Spleen (tissue), 11 donors: ENCODE results near the gene PTTG1IP2. TPM values are rescaled to one million over a fixed set of nuclear protein-coding genes. Genes with fewer than 3 reads are reported as not detected.
A peak's percentile ranks its signal among the peaks of the same experiment; 100 is the strongest.
"Not testable (repeated sequence)": the region's sequence is repeated elsewhere in the genome, so short reads cannot be mapped to it uniquely, and the experiment has no call there.

Experiments
- DNase-seq: peaks from one replicate; pipeline ENCODE4 v3.0.0-alpha.2; 2020
- H3K27ac ChIP-seq, 8 donors: fragments of 200-600 bp; sonication (generic) in 7 of 8; 1 replicate in 4 of 8; 2 replicates in 4 of 8; pipeline versions ENCODE4 v1.5.0 to v1.8.0; 2016 to 2021; ENCODE audit warnings: inconsistent platforms in 4 of 8, mild to moderate bottlenecking in 4 of 8, moderate library complexity in 1 of 8
- H3K27me3 ChIP-seq, 7 donors: fragments of 200-600 bp; sonication (generic) in 6 of 7; replicated peaks in 1 of 7; 1 replicate in 4 of 7; 2 replicates in 3 of 7; pipeline versions ENCODE4 v1.5.0 to v1.8.0; 2016 to 2021; ENCODE audit warnings: inconsistent platforms in 3 of 7, mild to moderate bottlenecking in 1 of 7
- H3K36me3 ChIP-seq, 6 donors: fragments of 200-600 bp; sonication (generic) in 5 of 6; 1 replicate in 4 of 6; 2 replicates in 2 of 6; pipeline versions ENCODE4 v1.5.0 to v1.8.0; 2016 to 2021; ENCODE audit warnings: inconsistent platforms in 2 of 6
- H3K4me1 ChIP-seq, 6 donors: fragments of 200-600 bp; sonication (generic) in 5 of 6; 1 replicate in 3 of 6; 2 replicates in 3 of 6; pipeline versions ENCODE4 v1.5.0 to v1.8.0; 2016 to 2021; ENCODE audit warnings: inconsistent platforms in 3 of 6
- H3K4me3 ChIP-seq, 8 donors: fragments of 200-600 bp; sonication (generic) in 7 of 8; 1 replicate in 4 of 8; 2 replicates in 4 of 8; pipeline versions ENCODE4 v1.5.0 to v1.8.0; 2016 to 2021; ENCODE audit warnings: inconsistent platforms in 4 of 8, mild to moderate bottlenecking in 4 of 8, moderate library complexity in 2 of 8
- H3K9me3 ChIP-seq, 8 donors: fragments of 200-600 bp; sonication (generic) in 7 of 8; 1 replicate in 4 of 8; 2 replicates in 4 of 8; pipeline versions ENCODE4 v1.5.0 to v1.8.0; 2016 to 2021; ENCODE audit warnings: inconsistent platforms in 4 of 8
- CTCF ChIP-seq, 11 experiments: fragments of 200-600 bp in 7 of 11; fragments of 450-650 bp in 4 of 11; sonication (generic) in 4 of 11; IDR thresholded peaks in 8 of 11; conservative IDR thresholded peaks in 3 of 11; 1 replicate in 7 of 11; 2 replicates in 4 of 11; pipeline versions ENCODE4 v1.4.0 to v1.8.0; 2016 to 2021; ENCODE audit warnings: antibody characterized with exemption in 11 of 11, inconsistent platforms in 4 of 11, mild to moderate bottlenecking in 1 of 11
- POLR2A ChIP-seq, 3 donors: fragments of 450-650 bp; IDR thresholded peaks; one replicate each; pipeline ENCODE4 v1.5.1; 2017; ENCODE audit warnings: antibody characterized with exemption in 3 of 3, mild to moderate bottlenecking in 1 of 3
- POLR2AphosphoS5 ChIP-seq, 3 donors: sonication (generic); formaldehyde crosslinking; IDR thresholded peaks; one replicate each; pipeline ENCODE4 v1.5.1; 2017; ENCODE audit warnings: antibody characterized with exemption in 3 of 3
- WGBS, 5 donors: extraction: QIAGEN DNeasy Blood & Tissue Kit in 3 of 5; methylation state at CpG; one replicate each; pipeline versions ENCODE4 v1.1.5 to v1.1.7; 2013 to 2018; 5-methylcytosine and 5-hydroxymethylcytosine counted together
- intact Hi-C: fragments of 100-400 bp; cut with DNase I; formaldehyde crosslinking; loops from one replicate; pipeline ENCODE4 v1.15.0; 2023; ENCODE audit warnings: low total_unique reads
- polyA plus RNA-seq, 3 donors: library from polyadenylated mRNA; stranded (reverse); fragments of 200-250 nt; gene quantifications; one replicate each; pipeline ENCODE4 v1.2.1, GENCODE V29; 2013
- total RNA-seq, 7 donors: library from RNA; depleted of rRNA in 3 of 7; stranded (reverse); fragments of >200 nt in 3 of 7; fragmentation: NEBNext Ultra II Directional in 4 of 7; extraction: Animal tissue kit (Norgen Biotek cat#: 25700) in 4 of 7; gene quantifications; one replicate each; pipeline versions ENCODE4 v1.1.0 to v1.2.1, GENCODE V29; 2016 to 2021
- donor health status: healthy with polysubstance abuse.
- donor health status: DM: no; HTN: no; CAD: no; lungs with moderate emphysema.
- donor health status: DM: no; HTN: no; CAD: no.
- donor health status: Bipolar disorder and iron deficiency.
- donor health status: healthy.
- donor health status: DM: no; HTN: no; CAD: no.
- donor health status: DM: yes; HTN: yes; CAD: no.

Gene PTTG1IP2
- total and polyA plus RNA-seq, 10 donors, result not detected

GRCh38 chr7:90455163-90456030 is 14.0 kb upstream of the PTTG1IP2 start:
- H3K27me3 ChIP-seq, result peaks cover 0 to 6% (median 0%) of the 10 kb centered on the region in 7 donors
- no peak overlapping the region for H3K27ac ChIP-seq
- H3K9me3 ChIP-seq, result no peaks in the 10 kb centered on the region
- intact Hi-C loops, result loop anchor here (10.0 kb wide), 1 partner anchor 169 kb away; no protein-coding TSS in a partner anchor
- DNase-seq, result no peak
- WGBS, 5 donors, result 29 to 39% (median 35%) methylated on average over 6 of the region's 6 CpGs
- peak overlapping the region in 1 of 8 donors; percentile 11 for H3K4me3 ChIP-seq
- TF ChIP-seq POLR2AphosphoS5 (IDR thresholded peaks at IDR 0.05) (no peak), CTCF (IDR thresholded peaks at IDR 0.05 in 8 of 11, conservative IDR thresholded peaks at IDR 0.05 in 3 of 11) (peak; percentile 23 to 71 (median 59))
- H3K36me3 ChIP-seq, result no peaks in the 10 kb centered on the region
- peaks cover 0 to 11% (median 8%) of the 10 kb centered on the region in 6 donors for H3K4me1 ChIP-seq

DNA sequence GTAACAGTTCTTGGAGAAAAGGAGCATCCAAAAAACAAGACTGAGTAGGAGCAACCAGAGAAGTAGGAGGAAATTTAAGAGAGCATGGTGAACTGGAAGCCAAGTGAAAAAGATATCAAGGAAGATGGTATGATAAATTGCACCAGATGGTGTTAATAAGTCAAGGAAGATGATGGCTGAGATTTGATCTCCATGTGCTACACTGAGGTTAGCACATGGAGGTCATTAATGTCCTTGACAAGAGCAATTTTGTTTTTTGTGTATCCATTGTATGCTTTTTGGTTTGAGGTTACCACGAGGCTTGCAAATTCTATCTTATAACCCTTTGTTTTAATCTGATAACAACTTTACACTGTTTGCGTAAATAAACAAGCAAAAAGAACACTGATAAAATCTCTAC is 11.3 kb upstream of the PTTG1IP2 start:
- Histone ChIP-seq H3K4me1 (peaks cover 0 to 14% (median 10%) of the 10 kb centered on the region in 6 donors), H3K27ac (no peak overlapping the region), H3K36me3 (no peaks in the 10 kb centered on the region), H3K9me3 (no peaks in the 10 kb centered on the region), H3K4me3 (no peak overlapping the region), H3K27me3 (peaks cover 0 to 6% (median 0%) of the 10 kb centered on the region in 7 donors)
- 70 to 77% (median 72%) methylated on average over 2 of the region's 2 CpGs for WGBS, 5 donors
- DNase-seq, result no peak
- TF ChIP-seq CTCF (IDR thresholded peaks at IDR 0.05 in 8 of 11, conservative IDR thresholded peaks at IDR 0.05 in 3 of 11) (no peak), POLR2A (IDR thresholded peaks at IDR 0.05) (no peak), POLR2AphosphoS5 (IDR thresholded peaks at IDR 0.05) (no peak)
- intact Hi-C loops, result loop anchor here (10.0 kb wide), 1 partner anchor 167 kb away; no protein-coding TSS in a partner anchor

GRCh38 chr7:90459888-90460287 is 9.6 kb upstream of the PTTG1IP2 start:
- TF ChIP-seq CTCF (IDR thresholded peaks at IDR 0.05 in 8 of 11, conservative IDR thresholded peaks at IDR 0.05 in 3 of 11), result no peak
- TF ChIP-seq POLR2AphosphoS5 (IDR thresholded peaks at IDR 0.05), result no peak
- TF ChIP-seq POLR2A (IDR thresholded peaks at IDR 0.05), result no peak
- Histone ChIP-seq H3K9me3 (peaks cover 0 to 13% (median 10%) of the 10 kb centered on the region in 8 donors), H3K27me3 (peaks cover 0 to 3% (median 0%) of the 10 kb centered on the region in 7 donors), H3K27ac (no peak overlapping the region), H3K36me3 (no peaks in the 10 kb centered on the region), H3K4me3 (no peak overlapping the region), H3K4me1 (peaks cover 0 to 20% (median 10%) of the 10 kb centered on the region in 6 donors)
- DNase-seq, result no peak
- WGBS, 5 donors, result 79 to 93% (median 82%) methylated on average over 4 of the region's 4 CpGs
- intact Hi-C loops, result loop anchor here (10.0 kb wide), 1 partner anchor 165 kb away; no protein-coding TSS in a partner anchor

DNA sequence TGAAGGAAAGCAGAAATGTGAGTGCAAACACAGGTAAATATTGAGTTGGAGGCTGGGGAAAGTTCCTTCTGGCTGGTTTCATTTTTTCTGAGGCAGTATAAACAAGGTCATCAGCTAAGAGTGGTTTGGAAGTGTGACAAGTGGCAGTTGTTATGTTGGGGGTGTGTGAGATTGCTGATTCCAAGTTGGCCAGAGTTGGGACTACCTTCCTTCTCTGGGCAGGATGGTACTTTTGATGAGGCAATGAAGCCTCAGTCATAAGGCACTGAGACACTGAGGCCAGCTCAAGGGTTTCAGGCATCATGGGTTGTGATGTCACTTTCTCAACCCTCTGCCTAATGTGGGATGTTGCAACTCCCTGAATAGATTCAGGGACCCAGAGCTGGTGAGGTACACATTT is 8.2 kb upstream of the PTTG1IP2 start:
- intact Hi-C loops, result no loop called here
- Histone ChIP-seq H3K4me1 (peaks cover 0 to 9% (median 2%) of the 10 kb centered on the region in 6 donors), H3K36me3 (no peaks in the 10 kb centered on the region), H3K27ac (no peak overlapping the region), H3K27me3 (no peaks in the 10 kb centered on the region), H3K4me3 (no peak overlapping the region), H3K9me3 (peaks cover 0 to 18% (median 13%) of the 10 kb centered on the region in 8 donors)
- TF ChIP-seq POLR2AphosphoS5 (IDR thresholded peaks at IDR 0.05) (no peak), CTCF (IDR thresholded peaks at IDR 0.05 in 8 of 11, conservative IDR thresholded peaks at IDR 0.05 in 3 of 11) (no peak), POLR2A (IDR thresholded peaks at IDR 0.05) (no peak)
- no peak for DNase-seq

GRCh38 chr7:90463151-90463628 is 6.2 kb upstream of the PTTG1IP2 start:
- 9 to 39% (median 10%) methylated on average over 4 of the region's 4 CpGs for WGBS, 5 donors

More at GRCh38 chr7:90463151-90463628, 6.2 kb upstream of the PTTG1IP2 start:
- H3K36me3 ChIP-seq, H3K27me3 ChIP-seq, intact Hi-C loops, H3K4me1 ChIP-seq, DNase-seq: not testable (repeated sequence)
- Histone ChIP-seq H3K27ac (peak overlapping the region in 7 of 8 donors; percentile 13 to 77 (median 62)), H3K9me3 (peaks cover 0 to 18% (median 13%) of the 10 kb centered on the region in 8 donors), H3K4me3 (peak overlapping the region; percentile 16 to 65 (median 24))
